Measurements from ENCODE around the gene LIN9.
"Not testable (repeated sequence)": the region's sequence is repeated elsewhere in the genome, so short reads cannot be mapped to it uniquely, and the experiment has no call there.

Gene LIN9

GRCh38 chr1:226274138-226274537 lies 34.8 kb downstream of the LIN9 start:
- no peak for DNase-seq (ENCODE audit: low read depth, low spot score)

- DNase-seq (ENCODE audit: low read depth, low spot score): not testable (repeated sequence)
These were observed 36.6 kb downstream of the LIN9 start for GRCh38 chr1:226272233-226272902.

GRCh38 chr1:226268421-226269124 lies 40.4 kb downstream of the LIN9 start:
- DNase-seq (ENCODE audit: low read depth, low spot score): no peak

DNA sequence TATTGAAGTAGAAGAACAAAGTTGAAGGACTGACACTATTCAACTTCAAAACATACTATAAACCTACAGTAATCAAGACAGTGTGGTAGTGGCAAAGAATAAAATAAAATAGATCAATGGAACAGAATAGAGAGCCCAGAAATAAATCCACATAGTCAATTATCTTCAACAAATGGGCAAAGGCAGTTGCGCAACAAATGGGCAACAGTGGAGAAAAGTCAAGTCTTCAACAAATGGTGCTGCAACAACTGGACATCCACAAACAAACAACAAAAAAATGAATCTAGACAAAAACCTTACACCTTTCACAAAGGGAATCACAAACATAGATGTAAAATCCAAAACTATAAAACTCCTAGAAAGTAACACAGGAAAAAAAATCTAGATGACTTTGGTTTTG lies 47.1 kb downstream of the LIN9 start:
- DNase-seq (ENCODE audit: low read depth, low spot score): no peak

- no peak for DNase-seq (ENCODE audit: low read depth, low spot score)
These were observed 53.6 kb downstream of the LIN9 start for GRCh38 chr1:226255380-226255779.

DNA sequence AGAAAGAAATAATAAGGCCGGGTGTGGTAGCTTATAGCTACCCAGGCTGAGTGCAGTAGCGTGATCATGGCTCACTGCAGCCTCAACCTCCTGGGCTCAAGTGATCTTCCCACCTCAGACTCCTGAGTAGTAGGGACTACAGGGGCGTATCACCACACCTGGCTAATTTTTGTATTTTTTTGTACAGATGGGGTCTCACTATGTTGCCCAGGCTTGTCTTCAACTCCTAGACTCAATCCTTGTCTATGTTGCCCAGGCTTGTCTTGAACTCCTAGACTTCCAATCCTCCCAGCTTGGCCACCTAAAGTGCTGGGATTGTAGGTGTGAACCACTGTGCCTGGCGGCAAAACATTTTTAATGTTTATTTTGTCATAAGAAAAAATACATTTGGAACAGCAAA lies 55.0 kb downstream of the LIN9 start:
- no peak for DNase-seq (ENCODE audit: low read depth, low spot score)

- DNase-seq (ENCODE audit: low read depth, low spot score): not testable (repeated sequence)
These were observed 56.1 kb downstream of the LIN9 start for GRCh38 chr1:226252841-226253240.

- no peak for DNase-seq (ENCODE audit: low read depth, low spot score)
These were observed 58.5 kb downstream of the LIN9 start for GRCh38 chr1:226250511-226250910.

- no peak for DNase-seq (ENCODE audit: low read depth, low spot score)
These were observed 60.2 kb downstream of the LIN9 start for GRCh38 chr1:226248796-226249195.

DNA sequence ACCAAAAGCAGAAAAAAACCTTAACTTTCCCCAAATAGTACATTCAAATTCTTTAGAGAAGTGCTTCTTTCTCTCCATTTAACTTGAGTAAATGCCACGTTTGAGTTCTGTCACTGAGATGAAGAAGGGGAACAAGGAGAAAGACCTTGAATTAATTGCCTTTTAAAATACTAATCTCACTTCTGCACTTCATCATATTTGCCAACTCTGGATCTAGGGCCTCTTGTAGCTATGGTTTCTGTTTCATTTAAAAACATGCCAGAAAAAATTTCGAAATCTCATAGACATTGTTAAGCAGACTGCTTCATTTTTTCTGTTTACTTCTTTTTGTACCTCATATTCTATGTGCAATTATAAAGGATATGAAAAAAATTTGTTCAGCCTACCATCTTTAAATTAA lies 60.9 kb downstream of the LIN9 start:
- DNase-seq (ENCODE audit: low read depth, low spot score): no peak

- no peak for DNase-seq (ENCODE audit: low read depth, low spot score)
These were observed 69.5 kb downstream of the LIN9 start for GRCh38 chr1:226239421-226239820.

DNA sequence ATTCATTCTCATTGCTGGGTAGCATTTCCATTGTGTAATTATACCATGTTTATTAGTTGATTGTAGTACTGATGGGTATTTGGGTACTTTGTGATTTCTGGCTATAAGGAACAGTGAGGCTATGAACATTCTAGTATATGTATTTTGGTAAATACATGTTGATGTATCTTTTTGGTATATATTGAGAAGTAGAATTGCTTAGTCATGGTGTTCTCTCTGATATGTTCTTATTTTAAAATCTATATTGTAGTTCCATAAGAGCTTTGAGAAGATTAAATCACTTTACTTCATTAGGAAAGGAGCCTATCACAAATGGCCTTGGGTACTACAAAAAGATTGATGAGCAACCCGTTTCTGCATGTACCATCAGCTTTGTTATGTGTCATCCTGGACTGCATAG lies 72.1 kb downstream of the LIN9 start:
- DNase-seq (ENCODE audit: low read depth, low spot score): no peak

DNA sequence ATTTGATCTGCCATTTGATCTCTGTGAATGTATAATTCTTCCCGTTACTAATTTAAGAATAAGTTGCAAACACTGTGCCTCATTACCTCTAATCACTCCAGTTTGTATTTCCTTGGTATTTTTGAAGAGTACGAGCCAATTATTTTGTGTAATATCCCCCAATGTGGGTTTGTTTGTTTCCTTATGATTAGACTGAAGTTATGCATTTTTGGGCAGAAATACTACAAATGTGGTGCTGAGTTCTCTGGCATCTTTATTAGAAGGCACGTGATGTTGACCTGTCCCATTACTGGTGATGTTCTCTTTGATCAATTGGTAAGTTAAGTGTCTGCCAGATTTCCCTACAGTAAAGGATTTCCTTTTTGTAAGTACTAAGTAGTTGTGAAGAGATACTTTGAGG lies 75.2 kb downstream of the LIN9 start:
- no peak for DNase-seq (ENCODE audit: low read depth, low spot score)

DNA sequence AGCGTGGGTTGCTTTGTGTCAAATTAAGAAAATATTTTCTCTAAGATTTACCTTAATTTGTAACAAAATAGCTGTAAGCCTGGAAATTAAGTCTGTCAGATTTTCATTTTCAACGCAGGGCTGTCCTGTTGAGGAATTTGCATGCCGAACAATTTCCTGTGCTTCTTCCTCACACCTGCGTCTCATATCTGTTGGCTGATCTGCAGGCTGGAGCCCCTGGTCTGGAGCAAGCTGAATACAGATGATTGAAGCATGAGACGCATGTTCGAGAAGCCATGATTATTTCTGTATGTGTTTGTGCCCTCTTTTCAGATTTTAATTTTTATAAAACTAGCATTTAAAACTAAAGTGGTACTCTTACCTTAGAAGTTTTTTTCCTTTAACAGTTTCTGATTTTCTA lies 75.7 kb downstream of the LIN9 start:
- DNase-seq (ENCODE audit: low read depth, low spot score): no peak

DNA sequence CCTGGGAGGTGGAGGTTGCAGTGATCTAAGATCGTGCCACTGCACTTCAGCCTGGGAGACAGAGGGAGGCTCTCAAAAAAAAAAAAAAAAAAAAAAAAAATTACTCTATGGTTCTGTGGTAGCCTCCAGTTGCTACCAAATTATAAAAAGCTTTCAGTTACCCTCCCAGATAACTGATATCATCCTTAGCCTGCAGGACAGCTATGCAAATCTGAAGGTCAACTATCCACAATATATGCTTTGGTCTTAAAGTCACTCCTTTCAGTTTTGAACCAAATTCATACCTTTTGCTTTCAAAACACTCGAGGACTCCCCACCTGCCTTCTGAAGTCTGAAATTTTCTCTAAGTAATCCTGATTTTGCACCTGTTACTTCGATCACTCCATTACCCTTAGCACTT lies 82.4 kb downstream of the LIN9 start:
- DNase-seq (ENCODE audit: low read depth, low spot score): no peak

DNA sequence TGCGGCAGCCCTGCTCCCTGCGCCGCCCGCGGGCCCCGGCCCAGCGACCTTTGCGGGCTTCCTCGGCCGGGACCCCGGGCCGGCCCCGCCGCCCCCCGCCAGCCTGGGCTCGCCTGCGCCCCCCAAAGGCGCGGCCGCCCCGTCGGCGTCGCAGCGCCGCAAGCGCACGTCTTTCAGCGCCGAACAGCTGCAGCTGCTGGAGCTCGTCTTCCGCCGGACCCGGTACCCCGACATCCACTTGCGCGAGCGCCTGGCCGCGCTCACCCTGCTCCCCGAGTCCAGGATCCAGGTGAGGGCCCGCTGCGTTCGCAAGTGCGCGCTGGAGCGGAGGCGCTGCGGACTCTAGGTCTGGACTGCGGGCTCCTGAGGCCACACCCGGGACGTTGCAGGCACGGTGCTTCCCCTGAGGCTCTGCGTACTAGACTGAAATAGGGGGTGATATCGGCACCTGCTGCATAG lies 85.1 kb downstream of the LIN9 start:
- no peak for DNase-seq (ENCODE audit: low read depth, low spot score)

- DNase-seq (ENCODE audit: low read depth, low spot score): no peak
These were observed 85.7 kb downstream of the LIN9 start, which contains the start of gene MIXL1 for GRCh38 chr1:226223157-226223785. MIXL1 (plus strand) TSS chr1:226223664; CDS start chr1:226223682, 18 bp downstream.

GRCh38 chr1:226222686-226223085 lies 86.3 kb downstream of the LIN9 start:
- DNase-seq (ENCODE audit: low read depth, low spot score): no peak

DNA sequence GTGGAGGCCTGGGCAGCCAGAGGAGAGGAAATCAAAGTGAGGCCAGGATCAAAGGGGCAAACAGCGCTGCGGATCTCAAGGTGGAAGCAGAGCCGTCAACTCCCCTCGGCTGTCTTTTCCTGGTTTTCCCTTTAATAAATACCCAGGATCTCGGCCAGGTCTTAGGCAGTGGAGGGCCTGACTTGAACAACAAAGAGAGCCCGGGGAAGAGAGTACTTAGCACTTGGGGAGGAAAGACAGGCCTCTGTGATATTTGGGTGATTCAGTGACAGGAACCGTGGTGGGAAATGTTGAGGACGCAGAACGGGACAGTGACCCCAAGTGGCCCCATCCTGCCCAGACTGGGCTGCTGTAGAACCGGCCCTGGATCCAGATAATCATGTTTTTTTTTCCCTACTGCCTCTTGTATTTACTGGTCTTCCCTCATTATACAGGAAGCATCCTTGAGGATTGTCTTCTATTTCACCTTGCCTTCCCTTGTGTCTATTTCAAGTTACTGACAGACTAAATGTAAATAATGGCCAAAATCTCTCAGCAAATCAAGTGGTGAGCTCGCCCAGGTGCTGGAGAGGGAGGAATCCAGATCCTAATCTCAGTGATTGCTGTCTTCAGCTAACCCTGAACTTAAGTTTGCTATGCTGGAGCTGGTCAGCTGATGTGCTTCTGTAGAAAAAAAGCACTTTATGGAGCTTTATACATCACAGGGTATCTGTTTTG lies 88.3 kb downstream of the LIN9 start:
- no peak for DNase-seq (ENCODE audit: low read depth, low spot score)

- DNase-seq (ENCODE audit: low read depth, low spot score): no peak
These were observed 91.7 kb downstream of the LIN9 start for GRCh38 chr1:226217273-226217672.

DNA sequence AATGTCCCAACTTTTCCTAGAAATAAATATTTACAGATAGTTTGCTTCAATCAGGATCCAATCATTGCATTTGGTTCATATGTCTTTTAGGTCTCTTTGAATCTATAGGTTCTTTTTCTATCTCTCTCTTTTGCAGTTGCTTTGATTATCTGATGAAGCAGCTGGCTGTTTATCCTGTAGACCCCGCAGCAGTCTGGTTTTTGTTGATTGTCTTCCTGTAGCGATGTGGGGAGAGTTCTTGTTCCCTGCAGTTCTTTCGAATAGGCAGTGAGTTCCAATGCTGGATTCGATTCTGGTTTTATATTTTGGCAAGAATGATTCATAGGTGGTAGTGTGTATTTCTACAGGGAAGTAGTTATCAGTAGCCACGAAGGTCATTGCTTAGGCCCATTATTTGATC lies 92.9 kb downstream of the LIN9 start:
- DNase-seq (ENCODE audit: low read depth, low spot score): no peak

DNA sequence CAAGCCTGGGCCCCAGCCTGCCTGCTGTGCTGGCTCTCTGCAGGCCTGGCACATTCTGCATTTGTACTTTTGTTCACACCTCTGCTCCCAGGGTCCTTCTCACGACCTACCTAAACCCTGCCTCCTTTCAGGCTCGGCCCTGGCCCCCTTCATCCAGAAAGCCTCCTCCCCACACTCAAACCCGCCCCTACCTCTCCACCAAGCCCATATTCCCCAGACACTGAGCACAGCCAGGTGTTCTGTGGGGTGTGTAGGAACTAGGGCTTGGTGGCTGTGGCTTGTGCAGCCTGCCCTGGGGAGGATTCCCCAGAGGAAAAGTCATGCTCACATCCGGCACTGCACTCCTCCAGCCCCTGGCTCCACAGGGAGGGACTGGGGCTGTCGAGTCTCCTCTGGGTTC lies 93.7 kb downstream of the LIN9 start:
- no peak for DNase-seq (ENCODE audit: low read depth, low spot score)

Data from smooth muscle cell of the brain vasculature (primary cell).